ENCODE measurements around the gene PTPRO. TPM values are rescaled to one million over a fixed set of nuclear protein-coding genes. Genes with fewer than 3 reads are reported as not detected.

The PTPRO gene
- total RNA-seq, 4 donors from 2014 or later, result 0.52 to 5.0 (median 1.0) TPM

DNA sequence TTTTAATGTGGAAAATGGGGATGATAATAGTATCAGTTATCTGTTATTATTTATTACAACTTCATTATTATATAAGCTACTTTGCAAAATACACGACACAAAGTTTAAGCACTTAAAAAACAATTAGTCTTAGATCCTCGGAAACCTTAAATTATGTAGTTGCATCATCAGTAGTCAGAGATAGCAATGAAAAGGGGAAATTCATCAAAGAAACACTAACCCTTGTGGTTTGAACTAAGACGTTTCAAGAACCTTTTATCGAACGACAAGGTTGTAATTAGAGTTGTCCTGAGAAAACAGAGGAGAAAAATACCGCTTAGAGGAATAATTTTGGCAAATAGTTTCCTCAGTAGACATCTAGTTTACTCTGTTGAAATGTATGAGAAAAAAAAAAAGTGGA is 198.5 kb downstream of the PTPRO start:
- Histone ChIP-seq H3K4me1 (no peaks in the 10 kb centered on the region), H3K27ac (replicated peaks in 1 of 4) (no peak overlapping the region), H3K36me3 (no peaks in the 10 kb centered on the region), H3K9me3 (no peaks in the 10 kb centered on the region), H3K4me3 (no peak overlapping the region), H3K27me3 (peaks cover 0 to 6% (median 2%) of the 10 kb centered on the region in 4 donors)
- intact Hi-C loops (cut with DNase I), result loop anchor here (5.0 kb wide), 1 partner anchor 244 kb away; no protein-coding TSS in a partner anchor
- DNase-seq (ENCODE audit: extremely low spot score), result no peak
- WGBS, result 27% methylated on average over 6 of the region's 6 CpGs
- TF ChIP-seq, protein P1, sequence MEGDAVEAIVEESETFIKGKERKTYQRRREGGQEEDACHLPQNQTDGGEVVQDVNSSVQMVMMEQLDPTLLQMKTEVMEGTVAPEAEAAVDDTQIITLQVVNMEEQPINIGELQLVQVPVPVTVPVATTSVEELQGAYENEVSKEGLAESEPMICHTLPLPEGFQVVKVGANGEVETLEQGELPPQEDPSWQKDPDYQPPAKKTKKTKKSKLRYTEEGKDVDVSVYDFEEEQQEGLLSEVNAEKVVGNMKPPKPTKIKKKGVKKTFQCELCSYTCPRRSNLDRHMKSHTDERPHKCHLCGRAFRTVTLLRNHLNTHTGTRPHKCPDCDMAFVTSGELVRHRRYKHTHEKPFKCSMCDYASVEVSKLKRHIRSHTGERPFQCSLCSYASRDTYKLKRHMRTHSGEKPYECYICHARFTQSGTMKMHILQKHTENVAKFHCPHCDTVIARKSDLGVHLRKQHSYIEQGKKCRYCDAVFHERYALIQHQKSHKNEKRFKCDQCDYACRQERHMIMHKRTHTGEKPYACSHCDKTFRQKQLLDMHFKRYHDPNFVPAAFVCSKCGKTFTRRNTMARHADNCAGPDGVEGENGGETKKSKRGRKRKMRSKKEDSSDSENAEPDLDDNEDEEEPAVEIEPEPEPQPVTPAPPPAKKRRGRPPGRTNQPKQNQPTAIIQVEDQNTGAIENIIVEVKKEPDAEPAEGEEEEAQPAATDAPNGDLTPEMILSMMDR (IDR thresholded peaks at IDR 0.05), result no peak
- TF ChIP-seq POLR2A (IDR thresholded peaks at IDR 0.05; ENCODE audit: low read depth), result no peak
- TF ChIP-seq POLR2AphosphoS5 (IDR thresholded peaks at IDR 0.05), result no peak
- TF ChIP-seq EP300 (IDR thresholded peaks at IDR 0.05), result no peak

DNA sequence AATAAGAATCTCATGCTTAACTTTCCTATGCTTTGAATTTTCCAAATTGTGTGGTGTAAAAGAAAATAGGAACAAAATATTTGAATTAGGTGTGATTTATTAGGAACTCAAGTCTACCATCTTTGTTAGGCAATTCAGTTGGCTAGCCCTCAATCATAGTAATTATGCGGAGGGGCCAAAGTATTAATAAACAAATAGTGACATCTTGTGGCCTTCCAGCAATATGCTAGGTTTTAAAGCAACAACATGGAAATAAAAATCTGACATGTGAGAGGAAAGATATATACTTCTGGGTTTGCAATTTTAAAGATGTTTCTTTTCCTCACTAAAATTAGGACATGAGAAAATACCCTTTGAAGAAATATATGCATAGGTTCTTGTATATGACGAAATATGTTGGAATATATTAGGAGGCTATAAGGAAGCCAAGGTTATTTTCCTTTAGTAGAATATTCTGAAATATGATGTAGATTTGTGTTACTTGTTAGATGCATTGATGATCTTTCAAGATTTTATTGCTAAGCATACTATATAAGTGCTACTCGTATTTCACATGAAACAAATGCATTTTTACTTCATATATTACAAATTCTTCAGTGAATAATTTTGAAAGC is 200.4 kb downstream of the PTPRO start:
- intact Hi-C loops (cut with DNase I), result loop anchor here (5.0 kb wide), 1 partner anchor 245 kb away; no protein-coding TSS in a partner anchor

DNA sequence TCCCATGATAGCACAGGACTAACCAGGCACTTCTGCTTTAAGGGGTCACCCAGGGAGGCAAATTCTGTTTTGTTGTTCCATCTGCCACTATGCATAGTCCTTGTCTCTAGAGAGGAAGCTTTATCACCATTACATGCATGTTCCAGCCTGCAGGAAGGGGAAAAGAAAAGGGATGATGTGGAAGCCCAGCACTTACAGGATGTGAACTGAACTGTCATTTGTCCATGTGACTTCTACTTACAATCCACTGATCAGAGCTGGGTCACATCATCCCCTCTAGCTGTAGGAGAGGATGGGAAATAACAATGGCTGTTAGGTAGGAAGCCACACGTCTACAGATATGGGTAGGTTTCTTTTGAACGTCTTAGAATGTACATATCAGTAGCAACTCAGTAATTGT is 203.1 kb downstream of the PTPRO start:
- TF ChIP-seq, protein P1 (IDR thresholded peaks at IDR 0.05), result no peak
- no peak for TF ChIP-seq POLR2A (IDR thresholded peaks at IDR 0.05; ENCODE audit: low read depth)
- no peak for TF ChIP-seq POLR2AphosphoS5 (IDR thresholded peaks at IDR 0.05)
- TF ChIP-seq EP300 (IDR thresholded peaks at IDR 0.05), result no peak
- Histone ChIP-seq H3K4me3 (no peak overlapping the region), H3K36me3 (no peaks in the 10 kb centered on the region), H3K4me1 (no peaks in the 10 kb centered on the region), H3K9me3 (peaks cover 0 to 10% (median 8%) of the 10 kb centered on the region in 4 donors), H3K27me3 (peaks cover 0 to 4% (median 0%) of the 10 kb centered on the region in 4 donors), H3K27ac (replicated peaks in 1 of 4) (no peak overlapping the region)
- WGBS, result 58% methylated on average over 2 of the region's 2 CpGs
- no peak for DNase-seq (ENCODE audit: extremely low spot score)
- intact Hi-C loops (cut with DNase I), result no loop called here

More for the DNA sequence above, 200.4 kb downstream of the PTPRO start:
- Histone ChIP-seq H3K9me3 (no peaks in the 10 kb centered on the region), H3K4me3 (no peak overlapping the region), H3K4me1 (no peaks in the 10 kb centered on the region), H3K36me3 (no peaks in the 10 kb centered on the region), H3K27ac (replicated peaks in 1 of 4) (no peak overlapping the region), H3K27me3 (peaks cover 0 to 6% (median 2%) of the 10 kb centered on the region in 4 donors)
- TF ChIP-seq POLR2AphosphoS5 (IDR thresholded peaks at IDR 0.05), result no peak
- TF ChIP-seq, protein P1 (IDR thresholded peaks at IDR 0.05), result peak; percentile 33 to 47 (median 43)
- DNase-seq (ENCODE audit: extremely low spot score), result no peak
- whole genome bisulfite sequencing, result 42% methylated on average over 3 of the region's 3 CpGs

DNA sequence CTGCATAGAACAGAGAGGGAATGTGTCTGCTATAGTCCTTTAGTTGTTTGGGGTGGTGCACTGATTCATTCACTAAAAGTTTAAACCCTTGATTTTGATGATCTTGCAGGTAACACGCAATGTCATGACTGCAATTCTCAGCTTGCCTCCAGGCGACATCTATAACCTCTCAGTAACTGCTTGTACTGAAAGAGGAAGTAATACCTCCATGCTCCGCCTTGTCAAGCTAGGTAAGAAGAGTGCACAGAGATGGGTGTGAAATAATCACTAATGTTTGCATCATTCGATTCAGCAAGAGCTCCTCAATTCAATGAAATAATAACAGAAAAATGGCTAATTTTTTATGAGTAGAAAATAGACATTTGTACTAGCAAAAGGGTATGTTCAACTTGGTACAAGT is 203.7 kb downstream of the PTPRO start:
- Histone ChIP-seq H3K9me3 (peaks cover 0 to 10% (median 8%) of the 10 kb centered on the region in 4 donors), H3K36me3 (no peaks in the 10 kb centered on the region), H3K27me3 (peaks cover 0 to 4% (median 0%) of the 10 kb centered on the region in 4 donors), H3K4me3 (no peak overlapping the region), H3K4me1 (no peaks in the 10 kb centered on the region), H3K27ac (replicated peaks in 1 of 4) (no peak overlapping the region)
- TF ChIP-seq POLR2A (IDR thresholded peaks at IDR 0.05; ENCODE audit: low read depth) (no peak), EP300 (IDR thresholded peaks at IDR 0.05) (no peak), POLR2AphosphoS5 (IDR thresholded peaks at IDR 0.05) (no peak)
- TF ChIP-seq, protein P1 (IDR thresholded peaks at IDR 0.05), result no peak
- intact Hi-C loops (cut with DNase I), result no loop called here
- DNase-seq (ENCODE audit: extremely low spot score), result no peak
- WGBS, result 87% methylated on average over 4 of the region's 4 CpGs

Measured in esophagus muscularis mucosa (tissue), 4 donors.